Cardiac muscle cell (in vitro differentiated cells and primary cell): ENCODE data around the gene DNAH5. TPM values are rescaled to one million over a fixed set of nuclear protein-coding genes. Genes with fewer than 3 reads are reported as not detected.

ENCODE experiments used
- DNase-seq, 2 donors: peaks; one replicate each; pipeline versions ENCODE4 v3.0.0 to v3.0.0-alpha.2; 2010 to 2017; ENCODE audit warnings: low read depth in 1 of 2, low spot score in 1 of 2
- H3K27ac ChIP-seq: fragments of 200-600 bp; sonication (generic); 2 replicates; pipeline ENCODE4 v1.5.1; 2016
- H3K27me3 ChIP-seq: fragments of 200-600 bp; sonication (generic); 2 replicates; pipeline ENCODE4 v1.6.0; 2016; ENCODE audit warnings: control low read depth
- H3K36me3 ChIP-seq: fragments of 200-600 bp; sonication (generic); 2 replicates; pipeline ENCODE4 v1.5.1; 2016; ENCODE audit warnings: control low read depth
- H3K4me1 ChIP-seq: fragments of 200-600 bp; sonication (generic); 2 replicates; pipeline ENCODE4 v1.8.1; 2017; ENCODE audit warnings: low read depth, mild to moderate bottlenecking, mixed run types
- H3K4me3 ChIP-seq: fragments of 200-600 bp; sonication (generic); 2 replicates; pipeline ENCODE4 v1.5.1; 2016; ENCODE audit warnings: mild to moderate bottlenecking
- H3K9me3 ChIP-seq: fragments of 200-600 bp; sonication (generic); 2 replicates; pipeline ENCODE4 v1.5.1; 2017; ENCODE audit warnings: low read depth, mild to moderate bottlenecking, control low read depth
- polyA plus RNA-seq: library from polyadenylated mRNA; unstranded; fragments of >200 nt; fragmentation: Nextera tagmentation; extraction: Ambion mirVana; gene quantifications from 2 replicates; pipeline ENCODE4 v1.2.1, GENCODE V29; 2016
- total RNA-seq: library from RNA; depleted of rRNA; stranded (reverse); fragments of >200 nt; gene quantifications from 2 replicates; pipeline ENCODE4 v1.2.3, GENCODE V29; 2016
- TF ChIP-seq, protein P1 (sequence below): IDR thresholded peaks from 2 replicates; pipeline ENCODE4 v1.5.1; 2012; ENCODE audit warnings: low read depth, mild to moderate bottlenecking, low read length

DNAH5 gene
- total and polyA plus RNA-seq, 2 experiments from 2014 or later: 0.03 to 0.12 TPM

- no peak for DNase-seq
- Histone ChIP-seq H3K9me3 (no peaks in the 10 kb centered on the region), H3K27me3 (no peaks in the 10 kb centered on the region), H3K36me3 (no peaks in the 10 kb centered on the region), H3K4me3 (no peak overlapping the region), H3K4me1 (no peaks in the 10 kb centered on the region), H3K27ac (no peak overlapping the region)
- TF ChIP-seq, protein P1, sequence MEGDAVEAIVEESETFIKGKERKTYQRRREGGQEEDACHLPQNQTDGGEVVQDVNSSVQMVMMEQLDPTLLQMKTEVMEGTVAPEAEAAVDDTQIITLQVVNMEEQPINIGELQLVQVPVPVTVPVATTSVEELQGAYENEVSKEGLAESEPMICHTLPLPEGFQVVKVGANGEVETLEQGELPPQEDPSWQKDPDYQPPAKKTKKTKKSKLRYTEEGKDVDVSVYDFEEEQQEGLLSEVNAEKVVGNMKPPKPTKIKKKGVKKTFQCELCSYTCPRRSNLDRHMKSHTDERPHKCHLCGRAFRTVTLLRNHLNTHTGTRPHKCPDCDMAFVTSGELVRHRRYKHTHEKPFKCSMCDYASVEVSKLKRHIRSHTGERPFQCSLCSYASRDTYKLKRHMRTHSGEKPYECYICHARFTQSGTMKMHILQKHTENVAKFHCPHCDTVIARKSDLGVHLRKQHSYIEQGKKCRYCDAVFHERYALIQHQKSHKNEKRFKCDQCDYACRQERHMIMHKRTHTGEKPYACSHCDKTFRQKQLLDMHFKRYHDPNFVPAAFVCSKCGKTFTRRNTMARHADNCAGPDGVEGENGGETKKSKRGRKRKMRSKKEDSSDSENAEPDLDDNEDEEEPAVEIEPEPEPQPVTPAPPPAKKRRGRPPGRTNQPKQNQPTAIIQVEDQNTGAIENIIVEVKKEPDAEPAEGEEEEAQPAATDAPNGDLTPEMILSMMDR: no peak
These were observed 30.8 kb upstream of the DNAH5 start for GRCh38 chr5:13975246-13975645.

- no peaks in the 10 kb centered on the region for H3K4me1 ChIP-seq
- no peak overlapping the region for H3K27ac ChIP-seq
- TF ChIP-seq, protein P1: no peak
- DNase-seq: no peak
- no peaks in the 10 kb centered on the region for H3K36me3 ChIP-seq
- H3K4me3 ChIP-seq: no peak overlapping the region
- H3K27me3 ChIP-seq: no peaks in the 10 kb centered on the region
- no peaks in the 10 kb centered on the region for H3K9me3 ChIP-seq
These were observed 29.2 kb upstream of the DNAH5 start for GRCh38 chr5:13973724-13974123.

DNA sequence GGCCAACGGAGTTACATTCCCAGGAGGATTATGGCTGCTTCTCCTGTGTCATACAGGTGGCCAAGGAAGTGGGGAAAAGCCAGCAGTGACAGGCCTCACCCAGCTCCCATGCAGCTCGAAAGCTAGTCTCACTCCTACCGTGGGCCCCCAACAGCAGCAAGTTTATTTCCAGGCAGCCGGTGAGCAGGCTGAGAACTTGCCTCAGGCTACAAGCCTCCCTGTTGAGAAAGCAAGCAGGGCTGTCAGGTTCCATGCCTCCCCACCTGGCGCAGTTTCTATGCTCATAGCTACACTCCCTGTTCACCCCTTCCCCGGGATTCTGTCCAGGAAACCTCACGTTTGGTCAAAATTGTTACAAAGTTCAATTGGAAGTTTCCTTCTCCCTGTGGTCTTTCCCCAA lies 27.5 kb upstream of the DNAH5 start:
- Histone ChIP-seq H3K9me3 (no peaks in the 10 kb centered on the region), H3K36me3 (no peaks in the 10 kb centered on the region), H3K27me3 (no peaks in the 10 kb centered on the region), H3K27ac (no peak overlapping the region), H3K4me3 (no peak overlapping the region), H3K4me1 (no peaks in the 10 kb centered on the region)
- TF ChIP-seq, protein P1: no peak
- no peak for DNase-seq

DNA sequence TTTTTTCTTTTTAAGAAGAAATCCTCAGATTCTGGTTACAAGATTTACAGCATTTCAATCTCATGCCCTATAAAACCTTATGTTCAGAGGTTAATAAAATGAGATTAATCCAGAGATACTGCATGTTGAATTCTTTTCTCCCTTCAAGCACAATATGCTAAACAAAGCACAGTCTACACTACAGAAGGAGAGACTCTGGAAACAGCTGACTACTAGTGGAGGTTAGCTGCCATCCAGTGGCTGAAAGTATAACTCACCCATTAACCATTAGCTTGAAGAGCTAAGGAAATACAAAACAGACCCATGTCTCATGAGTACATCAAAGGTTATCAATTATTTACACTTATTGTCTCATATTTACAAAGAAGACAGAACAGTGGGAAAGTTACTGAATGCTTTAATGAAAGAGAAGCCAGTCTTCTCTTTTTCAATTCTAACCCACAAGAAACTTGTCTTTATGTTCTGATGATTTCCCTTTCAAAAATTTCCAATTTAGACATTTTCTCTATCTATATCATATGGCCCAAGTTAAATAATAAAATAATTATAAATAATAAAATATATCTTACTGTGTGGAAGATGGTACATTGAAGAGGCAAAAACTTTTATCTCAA lies 12.7 kb upstream of the DNAH5 start:
- Histone ChIP-seq H3K4me3 (no peak overlapping the region), H3K36me3 (no peaks in the 10 kb centered on the region), H3K27me3 (no peaks in the 10 kb centered on the region), H3K4me1 (peaks cover 4% of the 10 kb centered on the region), H3K9me3 (no peaks in the 10 kb centered on the region), H3K27ac (no peak overlapping the region)
- peak; percentile 64 to 76 for DNase-seq
- TF ChIP-seq, protein P1: peak; percentile 67

GRCh38 chr5:13956471-13956870 lies 12.0 kb upstream of the DNAH5 start:
- no peak for DNase-seq
- no peaks in the 10 kb centered on the region for H3K36me3 ChIP-seq
- H3K27me3 ChIP-seq: no peaks in the 10 kb centered on the region
- TF ChIP-seq, protein P1: no peak
- H3K9me3 ChIP-seq: no peaks in the 10 kb centered on the region
- H3K4me1 ChIP-seq: peaks cover 4% of the 10 kb centered on the region
- H3K27ac ChIP-seq: no peak overlapping the region
- H3K4me3 ChIP-seq: no peak overlapping the region

DNA sequence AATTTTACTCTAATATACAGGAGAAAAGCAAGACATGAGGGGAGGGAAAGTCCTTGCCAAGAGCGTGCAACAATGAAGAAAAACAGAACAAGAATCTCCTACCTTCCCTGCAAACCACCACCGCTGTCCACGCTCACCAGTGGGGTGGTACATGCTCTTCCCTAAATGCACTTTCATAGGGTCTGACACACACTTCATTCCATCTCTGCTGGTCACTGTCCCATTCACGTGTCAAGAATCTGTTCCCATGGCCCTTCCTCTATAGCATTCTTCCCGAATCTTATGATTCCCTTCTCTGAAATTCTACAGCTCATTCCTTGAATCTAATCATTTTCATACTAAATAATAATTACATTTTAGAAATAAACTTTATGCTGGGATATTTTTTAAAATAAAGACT lies 11.4 kb upstream of the DNAH5 start:
- no peak overlapping the region for H3K27ac ChIP-seq
- H3K9me3 ChIP-seq: no peaks in the 10 kb centered on the region
- H3K36me3 ChIP-seq: no peaks in the 10 kb centered on the region
- H3K4me1 ChIP-seq: peaks cover 4% of the 10 kb centered on the region
- H3K27me3 ChIP-seq: no peaks in the 10 kb centered on the region
- no peak overlapping the region for H3K4me3 ChIP-seq
- no peak for DNase-seq
- TF ChIP-seq, protein P1: no peak
